MM.1S (cell line): ENCODE measurements around the gene HOXB5.
A peak's percentile ranks its signal among the peaks of the same experiment; 100 is the strongest.

Experiments used
- CTCF ChIP-seq: fragments of 300-600 bp; sonication (generic); IDR thresholded peaks from 2 replicates; pipeline ENCODE4 v1.5.1; 2016; ENCODE audit warnings: antibody characterized with exemption, low read length, mixed read lengths
- EZH2 ChIP-seq: fragments of 300-600 bp; sonication (generic); optimal IDR thresholded peaks from 2 replicates; pipeline ENCODE3; 2017; ENCODE audit warnings: low read depth, mild to moderate bottlenecking, antibody characterized with exemption, low read length, mixed read lengths
- EZH2phosphoT487 ChIP-seq: fragments of 300-600 bp; sonication (generic); IDR thresholded peaks from 2 replicates; pipeline ENCODE4 v1.6.1; 2018; ENCODE audit warnings: antibody characterized with exemption, low read length

GRCh38 chr17:48618256-48618896, 24.8 kb upstream of the HOXB5 start:
- TF ChIP-seq CTCF (peak; percentile 95), EZH2 (no peak), EZH2phosphoT487 (no peak)
